GM19468 (cell line): ENCODE results near the gene AP3S2.
"Not testable (repeated sequence)": the region's sequence is repeated elsewhere in the genome, so short reads cannot be mapped to it uniquely, and the experiment has no call there.

Source experiments
- ATAC-seq: cut with Tn5 transposase; IDR thresholded peaks from one replicate; pipeline ENCODE4 v1.9.1; 2021; ENCODE audit warnings: mild to moderate bottlenecking, moderate library complexity, moderate number of reproducible peaks; ENCODE audit not compliant: unreplicated experiment; ENCODE audit errors: extremely low read depth

AP3S2 gene

DNA sequence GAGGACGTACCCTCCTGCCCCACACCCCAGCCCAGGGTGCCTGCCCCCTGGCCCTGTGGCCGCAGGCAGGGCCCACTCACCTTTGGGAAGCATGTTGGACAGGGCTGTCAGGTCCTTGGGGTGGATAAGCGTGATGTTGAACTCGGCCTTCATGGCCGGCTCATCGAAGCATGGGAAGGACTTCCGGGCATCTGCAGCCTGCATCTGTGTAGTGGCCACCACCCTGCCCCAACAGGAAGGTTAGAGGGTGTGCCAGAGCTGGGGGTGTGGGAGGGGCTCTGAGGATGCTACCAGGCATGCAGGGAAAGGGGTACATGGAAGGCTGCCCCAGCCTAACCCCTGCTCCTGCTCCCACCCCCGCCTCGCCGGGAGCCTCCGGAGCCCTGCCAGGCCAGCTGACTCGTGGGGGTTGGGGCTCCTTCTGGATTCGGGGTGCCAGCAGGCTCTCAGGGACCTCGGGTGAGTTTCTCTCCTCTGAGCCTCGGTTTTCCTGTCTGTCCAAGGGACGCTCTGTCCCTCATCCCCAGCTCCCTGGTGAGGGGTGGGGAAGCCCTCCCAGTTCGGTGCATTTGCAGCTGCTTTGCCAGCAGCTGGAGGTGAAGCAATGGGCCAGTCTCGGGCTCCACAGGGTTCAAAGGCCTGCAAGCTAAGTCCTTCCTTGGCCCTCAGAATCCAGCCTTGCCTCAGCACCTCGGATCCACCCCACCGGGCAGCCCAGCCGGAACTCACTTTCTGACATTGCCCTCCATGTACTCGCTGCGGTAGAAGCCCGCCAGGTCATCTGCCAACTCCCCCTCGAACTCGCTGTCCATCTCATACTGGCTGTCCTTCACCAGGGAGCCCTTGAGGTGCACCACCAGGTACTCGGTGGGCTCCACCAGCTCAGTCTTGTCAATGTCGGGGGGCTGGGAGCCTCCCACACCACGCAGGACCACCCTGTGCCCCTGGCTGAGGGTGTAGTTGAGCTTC is 88.3 kb downstream of the AP3S2 start:
- no peak for ATAC-seq

DNA sequence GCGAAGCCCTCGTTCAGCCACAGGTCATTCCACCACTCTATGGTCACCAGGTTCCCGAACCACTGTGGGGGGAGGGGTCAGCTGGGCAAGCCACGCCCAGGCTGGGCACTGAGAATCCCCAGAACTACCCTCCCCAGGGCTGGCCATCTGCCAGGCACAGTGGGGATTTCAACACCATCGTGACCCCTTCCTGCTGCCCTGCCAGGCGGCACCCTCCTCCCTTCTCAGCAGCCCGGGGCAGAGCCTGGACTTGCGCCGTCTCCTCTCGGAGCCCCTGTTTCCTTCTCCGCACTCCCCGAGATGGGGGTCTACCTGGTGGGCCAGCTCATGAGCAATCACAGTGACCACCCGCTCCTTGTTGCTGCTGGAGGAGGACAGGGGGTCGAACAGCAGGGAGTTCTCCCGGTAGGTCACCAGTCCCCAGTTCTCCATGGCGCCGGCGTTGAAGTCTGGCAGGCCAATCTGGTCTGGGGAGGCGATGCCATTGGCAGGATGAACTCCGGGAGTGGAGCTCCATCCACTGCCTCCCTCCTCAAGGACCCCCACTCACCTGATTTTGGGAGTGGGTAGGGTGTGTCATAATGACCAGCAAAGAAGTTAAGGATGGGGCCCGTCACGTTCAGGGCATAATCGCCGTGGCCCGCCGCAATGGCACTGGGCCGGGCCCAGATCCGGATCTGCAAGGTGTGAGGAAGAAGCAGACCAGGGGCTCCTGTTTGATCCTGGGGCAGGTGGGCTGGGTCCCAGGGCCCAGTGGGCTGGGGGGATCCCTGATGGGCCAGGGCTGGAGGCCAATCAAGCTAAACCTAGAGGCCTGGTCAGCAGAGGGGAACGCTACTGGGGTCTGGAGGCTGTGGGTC is 89.6 kb downstream of the AP3S2 start:
- ATAC-seq = no peak

DNA sequence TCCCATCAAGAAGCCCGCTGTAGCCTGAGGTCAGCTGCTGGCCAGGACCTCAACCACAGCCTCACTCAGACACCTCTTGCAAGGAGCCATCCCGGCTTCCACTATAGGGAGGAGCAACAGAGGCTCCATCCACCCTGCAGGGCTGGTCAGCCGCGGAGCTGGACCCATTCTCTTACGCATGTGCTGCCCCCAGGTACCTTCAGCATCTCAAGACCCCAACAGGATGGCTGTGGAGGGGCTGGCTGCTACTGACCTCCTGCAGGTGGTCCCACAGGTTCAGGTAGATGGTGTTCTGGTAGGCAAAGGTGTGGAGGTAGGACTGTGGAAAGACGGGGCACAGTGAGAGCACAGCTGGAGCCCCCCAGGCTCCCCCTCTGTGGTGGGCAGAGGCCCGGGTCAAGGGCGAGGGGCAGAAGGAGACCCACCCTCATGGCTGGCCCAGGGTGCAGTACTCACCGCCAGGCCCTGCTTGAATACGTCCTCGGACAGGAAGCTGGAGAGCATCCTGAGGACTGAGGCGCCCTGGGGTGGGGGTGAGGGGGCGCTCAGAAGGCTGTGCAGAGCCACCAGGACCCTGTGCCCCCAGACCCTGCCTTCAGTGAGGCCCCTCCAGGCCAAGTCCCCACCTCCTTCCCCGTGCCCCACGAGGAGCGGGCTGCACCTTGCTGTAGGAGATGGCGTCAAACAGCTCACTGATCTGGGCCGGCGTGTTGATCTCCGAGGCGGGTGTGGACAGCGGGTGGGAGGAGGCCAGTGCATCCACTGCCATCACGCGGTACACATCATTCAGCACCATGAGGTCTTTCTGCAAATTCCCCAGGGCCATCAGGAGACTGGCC is 90.6 kb downstream of the AP3S2 start:
- ATAC-seq = no peak

DNA sequence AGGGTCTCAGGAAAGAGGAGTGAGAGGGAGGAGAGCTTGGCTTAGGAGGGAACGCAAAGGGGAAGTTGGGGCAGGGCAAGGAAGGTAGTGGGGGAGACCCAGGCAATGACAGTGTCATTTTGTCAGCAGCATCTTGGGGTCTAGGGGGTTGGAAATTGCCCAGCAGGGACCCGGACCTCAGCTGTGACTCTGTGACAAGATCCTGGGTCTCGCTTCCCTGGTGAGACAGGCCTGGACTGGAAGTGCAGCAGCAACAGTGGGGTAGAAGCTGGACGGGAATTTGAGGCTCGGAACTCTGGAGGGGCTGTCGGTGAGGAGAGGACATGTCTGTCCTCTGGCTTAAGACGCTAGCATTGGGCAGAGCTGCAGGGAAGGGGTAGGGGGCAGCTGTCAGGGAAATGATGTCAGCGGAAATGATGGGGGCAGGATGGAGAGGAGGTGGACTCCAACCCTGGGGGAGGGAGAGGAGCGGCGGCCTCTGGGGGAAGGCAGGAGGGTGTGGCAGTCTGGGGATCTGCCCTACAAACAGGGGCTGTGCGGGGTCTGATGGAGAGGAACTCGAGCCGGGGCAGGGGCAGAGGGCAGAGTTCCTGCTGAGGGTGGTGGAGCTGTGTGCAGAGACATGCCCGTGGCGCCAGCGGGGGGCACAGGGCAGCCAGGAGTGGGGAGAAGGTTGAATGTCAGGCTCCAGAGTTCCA is 91.4 kb downstream of the AP3S2 start:
- ATAC-seq = no peak

DNA sequence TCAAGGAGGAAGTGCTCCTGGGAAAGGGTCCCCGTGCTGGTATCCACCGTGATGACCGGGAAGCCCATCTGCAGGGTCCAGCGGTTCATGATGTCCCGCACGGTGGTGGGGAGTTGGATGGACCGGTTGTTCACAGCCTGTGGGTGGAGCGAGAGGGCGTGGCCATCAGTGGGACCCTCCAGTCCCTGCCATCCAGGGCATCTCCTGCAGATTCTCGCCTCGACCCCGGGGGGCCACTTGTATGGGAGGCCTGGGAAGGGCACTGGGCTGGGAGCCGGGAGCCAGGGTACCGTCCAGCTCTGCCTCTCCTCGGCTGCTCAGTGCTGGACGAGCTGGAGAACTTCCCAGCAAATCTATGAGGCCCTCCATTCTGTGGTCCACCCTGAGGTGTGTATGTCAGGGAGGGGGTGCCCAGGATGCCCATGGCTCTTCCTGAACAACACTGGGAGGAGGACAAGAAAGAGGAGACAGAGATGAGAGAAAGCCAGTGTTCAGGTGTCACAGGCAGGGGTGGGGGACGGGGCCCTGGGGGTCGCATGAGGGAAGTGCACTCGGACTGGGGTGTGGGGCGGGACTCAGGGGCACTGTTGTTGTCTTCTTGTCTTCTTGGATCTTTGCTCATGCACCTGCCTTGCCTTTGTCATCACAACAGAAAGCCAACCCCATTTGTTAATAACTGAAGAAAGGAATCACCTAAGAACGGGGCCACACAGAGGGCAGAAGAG is 92.2 kb downstream of the AP3S2 start:
- no peak for ATAC-seq

DNA sequence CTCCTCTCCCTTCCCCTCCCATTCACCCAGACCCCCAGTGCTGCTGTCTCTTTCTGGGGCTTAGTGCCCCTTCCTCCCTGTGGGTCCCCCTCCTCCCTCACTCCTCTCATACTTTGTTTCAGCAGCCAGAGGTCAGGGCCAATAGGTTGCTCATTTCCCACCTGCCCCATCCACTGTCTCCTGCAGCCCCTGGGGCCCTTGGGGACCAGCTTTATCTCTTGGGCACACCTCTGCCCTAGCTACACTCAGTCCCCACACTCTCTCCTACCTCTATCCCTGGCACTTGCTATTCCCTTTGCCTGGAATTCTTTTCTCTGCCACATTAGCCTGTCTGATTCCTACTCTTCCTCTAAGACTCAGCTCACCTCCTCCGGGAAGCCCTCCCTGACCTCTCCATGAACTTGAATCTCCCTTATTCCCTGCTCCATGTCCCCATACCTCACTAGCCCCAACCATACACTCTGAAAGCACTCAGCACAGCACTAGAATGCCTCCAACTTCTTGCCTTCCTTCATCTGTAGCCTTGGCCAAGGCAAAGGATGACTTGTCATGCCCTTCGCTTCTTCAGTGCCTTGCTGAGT is 93.8 kb downstream of the AP3S2 start:
- no peak for ATAC-seq

DNA sequence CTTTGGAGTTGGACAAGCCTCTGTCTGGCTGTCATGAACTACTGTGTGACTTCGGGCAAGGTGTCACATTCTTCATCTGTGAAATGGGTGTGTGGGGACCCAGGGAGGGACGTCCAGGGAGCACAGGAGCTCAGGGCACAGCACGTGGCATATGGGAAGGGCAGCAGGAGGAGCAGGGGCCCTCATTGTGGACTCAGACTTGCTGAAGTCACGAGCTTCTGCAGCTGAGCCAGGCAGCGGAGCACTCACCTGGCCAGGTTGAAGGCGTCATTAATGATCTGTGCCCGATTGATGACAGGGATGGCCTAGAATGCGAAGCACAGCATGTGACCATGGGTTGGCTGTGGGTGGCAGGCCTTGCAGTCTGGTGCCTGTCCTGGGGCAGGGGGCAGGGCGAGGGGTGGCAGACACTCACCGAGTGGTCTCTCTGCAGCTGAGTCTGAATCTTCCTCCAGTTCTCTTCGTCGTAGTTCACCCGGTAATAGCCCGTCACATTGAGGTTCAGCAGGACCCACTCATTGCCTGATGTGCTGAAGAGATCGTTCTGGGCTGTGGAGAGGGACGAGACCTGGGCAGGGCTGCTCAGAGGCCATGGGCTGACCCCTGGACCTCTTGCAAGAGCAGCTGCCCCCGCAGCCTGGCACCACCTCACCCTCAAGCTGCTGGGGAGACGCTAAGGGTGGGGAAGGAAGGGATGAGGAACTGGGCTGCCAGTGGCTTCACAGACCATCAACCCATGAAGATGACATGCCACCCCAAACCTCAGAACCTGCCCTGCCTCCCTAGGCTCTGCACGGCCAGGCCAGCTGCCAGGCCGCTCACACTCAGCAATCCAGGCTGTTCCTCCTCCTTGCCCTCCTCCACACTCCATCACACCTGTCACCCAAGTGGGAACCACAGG is 94.5 kb downstream of the AP3S2 start:
- ATAC-seq = no peak

DNA sequence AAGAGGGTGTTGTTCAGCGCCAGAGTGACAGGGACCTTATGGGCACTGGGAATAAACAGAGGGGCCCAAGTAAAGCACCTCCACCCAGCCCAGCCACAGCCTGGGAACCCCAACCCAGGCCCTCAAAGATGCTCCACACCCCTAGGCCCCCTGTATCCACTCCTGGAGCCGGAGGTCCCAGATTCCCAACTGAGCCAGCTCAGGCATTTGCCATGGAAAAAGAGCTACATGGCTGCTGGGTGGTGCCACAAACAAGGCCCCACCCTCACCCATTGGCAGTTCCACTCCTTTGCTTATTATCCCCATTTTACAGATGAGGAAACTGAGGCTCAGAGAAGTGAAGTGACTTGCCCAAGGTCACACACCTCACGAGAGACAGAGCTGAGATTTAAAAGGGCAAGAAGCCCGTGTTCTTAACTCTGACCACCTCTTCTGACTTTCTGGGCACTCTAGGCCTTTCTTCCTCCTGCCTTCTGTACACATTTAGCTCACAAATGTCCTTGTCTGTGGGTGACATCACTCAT is 96.1 kb downstream of the AP3S2 start:
- ATAC-seq = no peak

DNA sequence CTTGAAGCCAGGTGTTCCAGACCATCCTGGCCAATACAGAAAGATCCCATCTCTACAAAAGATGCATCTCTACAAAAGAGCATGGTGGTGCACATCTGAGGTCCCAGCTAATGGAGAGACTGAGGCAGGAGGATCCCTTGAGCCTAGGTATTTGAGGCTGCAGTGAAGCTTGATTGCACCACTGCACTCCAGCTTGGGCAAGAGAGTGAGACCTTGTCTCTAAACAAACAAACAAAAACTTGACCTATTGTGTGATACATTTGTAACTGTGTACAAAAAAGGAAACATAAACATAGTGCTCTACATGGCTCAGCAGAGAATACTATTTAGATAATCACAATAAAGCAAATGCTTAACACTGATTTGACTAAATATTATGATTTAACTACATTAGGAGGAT is 97.8 kb downstream of the AP3S2 start:
- ATAC-seq = no peak

DNA sequence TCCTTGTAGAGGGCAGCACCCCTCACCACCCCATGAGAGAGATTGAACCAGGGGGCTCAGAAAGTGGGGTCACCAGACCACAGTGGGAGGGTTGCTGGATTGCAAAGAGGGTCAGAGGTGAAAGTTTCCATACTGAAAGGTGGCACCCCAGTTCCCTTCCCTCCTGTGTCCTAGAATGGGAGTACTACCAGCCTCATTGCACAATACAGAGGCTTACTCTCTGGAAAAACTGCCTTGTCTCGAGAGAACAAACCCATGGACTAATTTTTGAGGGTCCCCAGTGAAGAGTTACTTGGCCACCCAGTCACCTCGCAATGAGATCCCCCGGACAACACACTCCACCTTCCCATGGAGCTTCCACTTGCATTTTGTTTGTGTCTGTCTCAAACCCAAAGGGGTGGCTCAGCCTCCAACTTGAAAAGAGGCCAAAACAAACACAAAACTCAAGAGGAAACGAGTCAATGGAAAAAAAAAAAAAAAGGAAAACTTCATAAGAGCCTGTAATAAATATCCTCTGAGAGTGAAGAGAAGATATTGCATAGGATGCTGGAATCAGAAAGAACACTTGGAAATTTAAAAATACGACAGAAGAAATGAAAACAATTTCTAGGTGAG is 99.1 kb downstream of the AP3S2 start:
- ATAC-seq = no peak

DNA sequence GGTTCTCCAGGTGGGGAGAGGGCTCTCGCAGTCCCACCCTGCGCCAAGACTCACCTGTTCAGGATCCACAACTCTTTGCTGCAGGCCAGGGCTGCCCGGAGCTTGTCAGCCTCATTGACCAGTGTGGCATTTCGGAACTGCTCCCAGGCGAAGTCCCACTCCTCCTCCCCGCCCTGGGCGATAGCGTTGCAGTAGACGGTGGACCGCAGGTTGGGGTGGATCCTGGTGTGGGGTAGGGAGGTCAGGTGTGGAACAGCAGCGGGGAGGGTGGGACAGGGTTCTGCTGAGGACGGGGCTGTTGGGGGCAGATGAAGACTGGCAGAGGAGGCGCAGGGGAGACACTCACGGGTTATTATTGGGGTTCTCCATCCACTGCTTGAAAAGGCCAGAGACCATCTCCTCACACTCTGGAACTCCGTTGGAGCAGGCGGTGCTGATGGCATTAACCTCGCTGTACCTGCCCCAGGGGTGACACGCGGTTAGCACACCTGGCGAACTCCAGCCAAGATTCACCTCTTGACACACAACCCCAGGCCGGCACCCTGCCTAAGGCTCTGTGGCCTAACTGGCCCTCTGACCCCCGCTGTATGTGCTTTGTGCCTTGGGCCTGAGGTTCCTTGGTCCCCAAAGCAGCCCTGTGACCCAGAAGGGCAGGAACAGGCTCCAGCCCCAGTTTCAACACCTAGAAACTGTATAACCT is 101.5 kb downstream of the AP3S2 start:
- no peak for ATAC-seq

DNA sequence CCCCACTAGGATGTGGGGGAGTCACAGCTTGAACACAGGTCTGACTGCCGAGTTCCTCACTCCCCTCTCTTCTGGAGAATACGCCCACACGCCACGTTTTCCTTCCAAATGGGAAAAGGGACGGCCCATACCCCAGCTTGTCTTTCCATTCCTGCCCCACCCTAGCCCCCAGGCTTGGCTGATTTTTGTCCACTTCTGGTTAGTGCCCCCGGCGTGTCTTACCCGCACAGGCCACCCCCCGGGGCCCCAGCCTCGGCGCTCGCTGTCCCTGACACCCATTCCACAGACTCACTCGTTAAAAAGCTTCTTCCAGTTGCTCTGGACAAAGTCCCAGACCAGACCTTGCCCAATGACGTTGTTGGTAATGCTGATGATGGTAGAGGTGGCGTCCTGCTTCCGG is 103.1 kb downstream of the AP3S2 start:
- no peak for ATAC-seq

DNA sequence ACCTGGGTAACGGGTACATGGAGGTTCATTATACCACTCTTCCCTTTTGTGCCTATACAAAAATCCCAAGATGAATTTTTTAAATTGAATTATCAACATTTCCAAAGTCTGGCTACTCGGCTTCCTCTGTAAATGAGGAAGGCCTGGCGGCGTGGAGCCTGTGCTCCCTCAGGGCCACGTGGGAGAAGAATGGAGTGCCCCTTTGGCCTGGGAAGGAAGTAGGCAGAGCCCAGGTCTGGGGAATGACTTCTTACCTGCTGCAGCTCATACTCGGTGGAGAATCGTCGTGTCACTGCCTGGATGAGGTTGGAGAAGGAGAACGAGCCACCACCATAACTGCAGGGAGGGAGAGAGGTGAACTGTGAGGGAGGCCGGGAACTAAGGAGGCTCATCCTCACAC is 103.6 kb downstream of the AP3S2 start:
- ATAC-seq = no peak

DNA sequence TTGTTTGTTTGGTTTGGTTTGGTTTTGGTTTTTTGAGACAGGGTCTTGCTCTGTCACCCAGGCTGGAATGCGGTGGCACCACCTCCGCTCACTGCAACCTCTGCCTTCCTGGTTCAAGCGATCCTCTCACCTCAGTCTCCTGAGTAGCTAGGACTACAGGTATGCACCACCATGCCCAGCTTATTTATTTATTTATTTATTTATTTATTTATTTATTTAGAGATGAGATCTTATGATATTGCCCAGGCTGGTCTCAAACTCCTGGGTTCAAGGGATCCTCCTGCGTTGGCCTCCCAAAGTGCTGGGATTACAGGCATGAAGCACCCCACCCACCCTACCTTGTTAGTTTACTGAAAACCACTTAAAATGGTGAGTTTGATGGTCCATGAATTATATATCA is 105.2 kb downstream of the AP3S2 start:
- not testable (repeated sequence) for ATAC-seq

DNA sequence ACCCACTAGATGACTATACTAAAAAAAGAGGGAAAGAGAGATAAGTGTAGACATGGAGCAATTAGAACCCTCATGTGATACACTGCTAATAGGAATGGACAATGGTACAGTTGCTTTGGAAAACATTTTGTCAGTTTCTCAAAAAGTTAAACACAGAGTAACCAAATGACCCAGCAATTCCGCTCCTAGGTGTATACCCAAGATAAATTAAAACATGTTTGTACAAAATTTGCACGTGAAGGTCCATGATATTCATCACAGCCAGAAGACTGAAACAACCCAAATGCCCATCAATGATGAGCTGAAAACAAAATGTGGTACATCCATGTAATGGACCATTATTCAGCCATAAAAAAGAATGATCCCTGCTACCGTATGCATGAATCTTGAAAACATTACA is 105.8 kb downstream of the AP3S2 start:
- ATAC-seq = no peak

DNA sequence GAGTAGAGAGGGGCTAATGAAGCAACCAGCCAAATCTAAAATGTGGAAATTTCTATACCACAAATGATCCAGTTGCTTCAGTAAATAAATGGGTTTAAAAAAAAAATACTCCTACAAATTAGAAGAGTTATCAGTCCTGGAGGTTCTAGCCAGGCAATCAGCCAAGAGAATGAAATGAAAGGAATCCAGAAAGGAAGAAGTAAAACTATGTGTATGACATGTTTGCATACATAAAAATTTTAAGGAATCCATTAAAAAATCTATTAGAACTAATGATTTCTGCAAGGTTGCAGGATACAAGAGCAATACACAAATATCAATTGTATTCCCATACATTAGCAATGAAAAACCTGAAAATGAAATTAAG is 108.0 kb downstream of the AP3S2 start:
- ATAC-seq = no peak
